ENCODE data around the gene PLA2G4B. TPM values are rescaled to one million over a fixed set of nuclear protein-coding genes. Genes with fewer than 3 reads are reported as not detected.

PLA2G4B gene
- total RNA-seq, 1 experiment from 2014 or later = 11.0 TPM

DNA sequence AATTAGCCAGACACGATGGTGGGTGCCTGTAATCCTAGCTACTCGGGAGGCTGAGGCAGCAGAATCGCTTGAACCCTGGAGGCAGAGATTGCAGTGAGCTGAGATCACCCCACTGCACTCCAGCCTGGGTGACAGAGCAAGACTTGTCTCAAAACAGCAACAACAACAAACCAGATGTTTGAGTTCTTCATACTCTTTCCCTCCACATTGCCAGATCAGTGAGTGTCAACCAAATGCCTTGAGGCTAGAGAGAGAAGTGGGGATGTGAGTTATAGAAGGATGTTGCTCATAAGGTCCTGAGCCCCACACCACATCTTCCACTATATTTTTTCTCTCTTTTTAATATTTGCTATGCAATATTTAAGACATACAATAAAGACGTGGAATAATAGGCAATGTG is 44.6 kb upstream of the PLA2G4B start:
- no peak overlapping the region for H3K4me3 Mint-ChIP-seq
- H3K27me3 Mint-ChIP-seq (ENCODE audit: low read depth) = no peaks in the 10 kb centered on the region
- TF ChIP-seq, protein P1, sequence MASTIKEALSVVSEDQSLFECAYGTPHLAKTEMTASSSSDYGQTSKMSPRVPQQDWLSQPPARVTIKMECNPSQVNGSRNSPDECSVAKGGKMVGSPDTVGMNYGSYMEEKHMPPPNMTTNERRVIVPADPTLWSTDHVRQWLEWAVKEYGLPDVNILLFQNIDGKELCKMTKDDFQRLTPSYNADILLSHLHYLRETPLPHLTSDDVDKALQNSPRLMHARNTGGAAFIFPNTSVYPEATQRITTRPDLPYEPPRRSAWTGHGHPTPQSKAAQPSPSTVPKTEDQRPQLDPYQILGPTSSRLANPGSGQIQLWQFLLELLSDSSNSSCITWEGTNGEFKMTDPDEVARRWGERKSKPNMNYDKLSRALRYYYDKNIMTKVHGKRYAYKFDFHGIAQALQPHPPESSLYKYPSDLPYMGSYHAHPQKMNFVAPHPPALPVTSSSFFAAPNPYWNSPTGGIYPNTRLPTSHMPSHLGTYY (CRISPR knock-in tag; IDR thresholded peaks at IDR 0.05) = no peak
- TF ChIP-seq ZNF232 (CRISPR knock-in tag; IDR thresholded peaks at IDR 0.05) = no peak
- TF ChIP-seq, protein P2, sequence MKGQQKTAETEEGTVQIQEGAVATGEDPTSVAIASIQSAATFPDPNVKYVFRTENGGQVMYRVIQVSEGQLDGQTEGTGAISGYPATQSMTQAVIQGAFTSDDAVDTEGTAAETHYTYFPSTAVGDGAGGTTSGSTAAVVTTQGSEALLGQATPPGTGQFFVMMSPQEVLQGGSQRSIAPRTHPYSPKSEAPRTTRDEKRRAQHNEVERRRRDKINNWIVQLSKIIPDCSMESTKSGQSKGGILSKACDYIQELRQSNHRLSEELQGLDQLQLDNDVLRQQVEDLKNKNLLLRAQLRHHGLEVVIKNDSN (CRISPR knock-in tag; IDR thresholded peaks at IDR 0.05) = no peak
- TF ChIP-seq GABPB1 (CRISPR knock-in tag; IDR thresholded peaks at IDR 0.05) = no peak
- no peak for TF ChIP-seq SOX15 (CRISPR knock-in tag; IDR thresholded peaks at IDR 0.05)
- no peak for TF ChIP-seq ZNF263 (CRISPR knock-in tag; IDR thresholded peaks at IDR 0.05; ENCODE audit: low read depth)
- TF ChIP-seq, protein P3, sequence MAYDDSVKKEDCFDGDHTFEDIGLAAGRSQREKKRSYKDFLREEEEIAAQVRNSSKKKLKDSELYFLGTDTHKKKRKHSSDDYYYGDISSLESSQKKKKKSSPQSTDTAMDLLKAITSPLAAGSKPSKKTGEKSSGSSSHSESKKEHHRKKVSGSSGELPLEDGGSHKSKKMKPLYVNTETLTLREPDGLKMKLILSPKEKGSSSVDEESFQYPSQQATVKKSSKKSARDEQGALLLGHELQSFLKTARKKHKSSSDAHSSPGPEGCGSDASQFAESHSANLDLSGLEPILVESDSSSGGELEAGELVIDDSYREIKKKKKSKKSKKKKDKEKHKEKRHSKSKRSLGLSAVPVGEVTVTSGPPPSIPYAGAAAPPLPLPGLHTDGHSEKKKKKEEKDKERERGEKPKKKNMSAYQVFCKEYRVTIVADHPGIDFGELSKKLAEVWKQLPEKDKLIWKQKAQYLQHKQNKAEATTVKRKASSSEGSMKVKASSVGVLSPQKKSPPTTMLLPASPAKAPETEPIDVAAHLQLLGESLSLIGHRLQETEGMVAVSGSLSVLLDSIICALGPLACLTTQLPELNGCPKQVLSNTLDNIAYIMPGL (CRISPR knock-in tag; IDR thresholded peaks at IDR 0.05) = no peak
- TF ChIP-seq CREM (CRISPR knock-in tag; IDR thresholded peaks at IDR 0.05) = no peak
- TF ChIP-seq NR3C1 (CRISPR knock-in tag; conservative IDR thresholded peaks at IDR 0.05; ENCODE audit: low read depth) = no peak
- no peak for TF ChIP-seq ZNF423 (CRISPR knock-in tag; IDR thresholded peaks at IDR 0.05)
- TF ChIP-seq GTF2I (CRISPR knock-in tag; conservative IDR thresholded peaks at IDR 0.05) = no peak
- TF ChIP-seq NR2C2 (CRISPR knock-in tag; IDR thresholded peaks at IDR 0.05) = no peak
- TF ChIP-seq, protein P4, sequence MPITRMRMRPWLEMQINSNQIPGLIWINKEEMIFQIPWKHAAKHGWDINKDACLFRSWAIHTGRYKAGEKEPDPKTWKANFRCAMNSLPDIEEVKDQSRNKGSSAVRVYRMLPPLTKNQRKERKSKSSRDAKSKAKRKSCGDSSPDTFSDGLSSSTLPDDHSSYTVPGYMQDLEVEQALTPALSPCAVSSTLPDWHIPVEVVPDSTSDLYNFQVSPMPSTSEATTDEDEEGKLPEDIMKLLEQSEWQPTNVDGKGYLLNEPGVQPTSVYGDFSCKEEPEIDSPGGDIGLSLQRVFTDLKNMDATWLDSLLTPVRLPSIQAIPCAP (CRISPR knock-in tag; IDR thresholded peaks at IDR 0.05) = no peak
- no peak for TF ChIP-seq ZNF317 (CRISPR knock-in tag; IDR thresholded peaks at IDR 0.05; ENCODE audit: borderline replicate concordance, low read depth)
- ChIA-PET CTCF (interaction anchor here (0.7 to 1.0 kb wide), 2 partner anchors 20 to 111 kb away, joined by 4 to 5 read pairs; partner anchors contain the start of gene MAPKBP1), POLR2A (interaction anchor here (0.6 kb wide), 1 partner anchor 9 kb away, joined by 6 read pairs; no protein-coding TSS in a partner anchor)
- H3K9me3 Mint-ChIP-seq = no peaks in the 10 kb centered on the region
- H3K36me3 Mint-ChIP-seq = no peaks in the 10 kb centered on the region
- ATAC-seq (no peak), DNase-seq (ENCODE audit: low spot score) (no peak)
- peaks cover 30% of the 10 kb centered on the region for H3K4me1 Mint-ChIP-seq
- H3K27ac Mint-ChIP-seq = no peak overlapping the region

DNA sequence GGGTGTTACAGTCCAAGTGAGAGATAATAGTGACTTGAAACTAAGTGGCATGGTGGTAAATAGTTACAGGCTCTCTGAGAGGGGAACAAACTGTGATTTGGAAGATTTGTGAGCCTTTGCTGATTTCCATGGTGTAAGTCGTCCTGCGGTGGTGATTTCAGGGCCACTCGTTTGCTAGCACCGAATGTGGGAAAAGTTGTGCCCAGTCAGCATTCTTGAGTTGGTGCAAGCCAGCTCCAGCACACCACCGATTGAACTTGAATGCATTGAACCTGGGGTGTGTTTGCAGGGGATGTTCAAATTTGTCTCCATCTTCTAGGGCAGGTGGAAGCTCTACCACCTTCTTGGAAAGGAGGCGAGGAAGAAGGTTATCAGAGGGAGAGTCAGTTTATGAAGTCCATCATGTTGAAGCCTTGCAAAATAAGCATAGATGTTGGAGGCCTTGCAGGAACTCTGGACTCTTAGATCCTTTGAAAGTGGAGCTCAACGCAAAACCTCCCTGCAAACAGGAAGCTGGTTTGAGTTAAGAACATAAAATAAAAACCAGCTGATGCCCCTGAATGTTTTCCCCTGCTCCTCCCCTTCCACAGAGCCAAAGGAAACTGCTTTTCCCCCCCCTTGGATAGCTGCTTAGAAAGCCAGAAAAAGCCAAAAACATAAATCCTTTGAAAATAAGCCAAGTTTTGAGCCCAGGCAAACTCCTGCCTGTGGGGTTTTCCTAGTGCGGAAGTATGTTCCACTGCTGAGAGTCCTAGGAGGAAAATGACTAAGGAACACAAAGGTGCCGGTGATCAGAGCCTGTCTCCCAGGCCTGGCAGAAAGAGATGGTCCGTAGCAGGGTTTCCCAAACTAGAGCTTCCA is 42.4 kb upstream of the PLA2G4B start:
- DNase-seq (ENCODE audit: low spot score) (no peak), ATAC-seq (no peak)
- Mint-ChIP-seq H3K27ac (peak overlapping the region; percentile 3; the same call in 1 of the 2 replicates), H3K4me1 (peaks cover 9% of the 10 kb centered on the region), H3K4me3 (no peak overlapping the region), H3K27me3 (ENCODE audit: low read depth) (no peaks in the 10 kb centered on the region), H3K9me3 (no peaks in the 10 kb centered on the region), H3K36me3 (no peaks in the 10 kb centered on the region)
- ChIA-PET CTCF (interaction anchor here (0.9 to 1.1 kb wide), 3 partner anchors 19 to 210 kb away, joined by 3 to 5 read pairs (median 3); no protein-coding TSS in a partner anchor), POLR2A (no interaction called here)
- TF ChIP-seq, protein P4 (CRISPR knock-in tag; IDR thresholded peaks at IDR 0.05) = no peak

DNA sequence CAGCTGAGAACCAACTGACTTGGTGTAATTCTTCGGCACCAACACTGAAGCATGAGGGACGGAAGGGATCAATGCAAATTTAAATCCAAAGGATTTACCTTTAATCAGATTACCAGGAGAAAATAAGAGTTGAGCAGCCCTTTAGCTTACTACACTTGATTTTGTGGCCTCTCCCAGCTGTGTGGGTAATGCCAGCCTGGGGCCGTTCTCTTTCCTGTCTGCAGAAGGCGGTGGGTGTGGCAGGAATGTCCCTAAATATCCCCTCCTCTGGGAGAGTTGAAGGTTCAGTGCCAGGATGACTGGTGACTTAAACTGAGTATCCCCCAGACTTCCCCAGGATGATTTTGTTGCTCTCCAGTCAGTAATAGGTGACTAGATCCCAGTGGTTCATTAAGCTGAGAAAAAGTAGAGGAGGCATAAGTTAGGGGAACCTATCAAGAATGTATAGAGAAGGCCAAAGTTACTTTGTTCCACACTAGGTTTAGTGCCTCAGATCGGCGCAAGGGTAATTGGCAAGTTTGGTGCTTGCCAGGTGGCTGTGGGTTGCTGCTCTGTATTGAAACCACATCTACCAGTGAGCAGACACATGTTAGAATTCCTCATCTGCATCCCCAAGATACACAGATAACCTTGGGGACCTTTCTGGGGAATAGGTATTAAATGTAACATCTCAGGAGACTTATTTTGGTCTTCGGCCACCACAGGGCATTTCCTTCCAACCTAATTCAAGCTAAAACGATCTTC is 41.3 kb upstream of the PLA2G4B start:
- Mint-ChIP-seq H3K27me3 (ENCODE audit: low read depth) (no peaks in the 10 kb centered on the region), H3K9me3 (no peaks in the 10 kb centered on the region), H3K4me3 (no peak overlapping the region), H3K36me3 (no peaks in the 10 kb centered on the region), H3K27ac (no peak overlapping the region), H3K4me1 (0 out of 2 replicates have a peak, but pooled peaks cover 3% of the 10 kb centered on the region)
- ChIA-PET CTCF (interaction anchor here (0.6 to 1.1 kb wide), 3 partner anchors 20 to 96 kb away, joined by 3 to 5 read pairs (median 3); no protein-coding TSS in a partner anchor), POLR2A (no interaction called here)
- DNase-seq (ENCODE audit: low spot score) (no peak), ATAC-seq (no peak)
- TF ChIP-seq, protein P5, sequence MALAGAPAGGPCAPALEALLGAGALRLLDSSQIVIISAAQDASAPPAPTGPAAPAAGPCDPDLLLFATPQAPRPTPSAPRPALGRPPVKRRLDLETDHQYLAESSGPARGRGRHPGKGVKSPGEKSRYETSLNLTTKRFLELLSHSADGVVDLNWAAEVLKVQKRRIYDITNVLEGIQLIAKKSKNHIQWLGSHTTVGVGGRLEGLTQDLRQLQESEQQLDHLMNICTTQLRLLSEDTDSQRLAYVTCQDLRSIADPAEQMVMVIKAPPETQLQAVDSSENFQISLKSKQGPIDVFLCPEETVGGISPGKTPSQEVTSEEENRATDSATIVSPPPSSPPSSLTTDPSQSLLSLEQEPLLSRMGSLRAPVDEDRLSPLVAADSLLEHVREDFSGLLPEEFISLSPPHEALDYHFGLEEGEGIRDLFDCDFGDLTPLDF (CRISPR knock-in tag; IDR thresholded peaks at IDR 0.05) = no peak
- no peak for TF ChIP-seq GRHL2 (CRISPR knock-in tag; IDR thresholded peaks at IDR 0.05; ENCODE audit: insufficient replicate concordance, severe bottlenecking)
- TF ChIP-seq ZBTB21 (CRISPR knock-in tag; IDR thresholded peaks at IDR 0.05; ENCODE audit: borderline replicate concordance) = no peak
- no peak for TF ChIP-seq ESRRA (CRISPR knock-in tag; IDR thresholded peaks at IDR 0.05; ENCODE audit: borderline replicate concordance)
- TF ChIP-seq JUN (CRISPR knock-in tag; IDR thresholded peaks at IDR 0.05) = no peak
- TF ChIP-seq, protein P6, sequence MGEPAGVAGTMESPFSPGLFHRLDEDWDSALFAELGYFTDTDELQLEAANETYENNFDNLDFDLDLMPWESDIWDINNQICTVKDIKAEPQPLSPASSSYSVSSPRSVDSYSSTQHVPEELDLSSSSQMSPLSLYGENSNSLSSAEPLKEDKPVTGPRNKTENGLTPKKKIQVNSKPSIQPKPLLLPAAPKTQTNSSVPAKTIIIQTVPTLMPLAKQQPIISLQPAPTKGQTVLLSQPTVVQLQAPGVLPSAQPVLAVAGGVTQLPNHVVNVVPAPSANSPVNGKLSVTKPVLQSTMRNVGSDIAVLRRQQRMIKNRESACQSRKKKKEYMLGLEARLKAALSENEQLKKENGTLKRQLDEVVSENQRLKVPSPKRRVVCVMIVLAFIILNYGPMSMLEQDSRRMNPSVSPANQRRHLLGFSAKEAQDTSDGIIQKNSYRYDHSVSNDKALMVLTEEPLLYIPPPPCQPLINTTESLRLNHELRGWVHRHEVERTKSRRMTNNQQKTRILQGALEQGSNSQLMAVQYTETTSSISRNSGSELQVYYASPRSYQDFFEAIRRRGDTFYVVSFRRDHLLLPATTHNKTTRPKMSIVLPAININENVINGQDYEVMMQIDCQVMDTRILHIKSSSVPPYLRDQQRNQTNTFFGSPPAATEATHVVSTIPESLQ (CRISPR knock-in tag; IDR thresholded peaks at IDR 0.05) = no peak
- TF ChIP-seq ZNF423 (CRISPR knock-in tag; IDR thresholded peaks at IDR 0.05) = no peak
